Measurements from ENCODE around the gene ITGB1BP1.
A peak's percentile ranks its signal among the peaks of the same experiment; 100 is the strongest.

The ITGB1BP1 gene

GRCh38 chr2:9424447-9425164 lies 1.3 kb upstream of the ITGB1BP1 start:
- DNase-seq (ENCODE audit: low read depth) = no peak
- TF ChIP-seq CTCF (conservative IDR thresholded peaks at IDR 0.05; ENCODE audit: low read length) = no peak
- H3K4me3 ChIP-seq (ENCODE audit: low read length) = peak overlapping the region; percentile 98

GRCh38 chr2:9423922-9424272 lies 569 bp upstream of the ITGB1BP1 start:
- TF ChIP-seq CTCF (conservative IDR thresholded peaks at IDR 0.05; ENCODE audit: low read length) = no peak
- peak; percentile 22 for DNase-seq (ENCODE audit: low read depth)
- H3K4me3 ChIP-seq (ENCODE audit: low read length) = peak overlapping the region; percentile 98

GRCh38 chr2:9422321-9423099 lies 818 bp downstream of the ITGB1BP1 start:
- no peak for TF ChIP-seq CTCF (conservative IDR thresholded peaks at IDR 0.05; ENCODE audit: low read length)
- peak; percentile 35 for DNase-seq (ENCODE audit: low read depth)
- H3K4me3 ChIP-seq (ENCODE audit: low read length) = peak overlapping the region; percentile 98

GRCh38 chr2:9420495-9420894 lies 2.8 kb downstream of the ITGB1BP1 start:
- H3K4me3 ChIP-seq (ENCODE audit: low read length) = no peak overlapping the region

GRCh38 chr2:9419541-9419940 lies 3.8 kb downstream of the ITGB1BP1 start:
- DNase-seq (ENCODE audit: low read depth) = no peak
- TF ChIP-seq CTCF (conservative IDR thresholded peaks at IDR 0.05; ENCODE audit: low read length) = no peak
- H3K4me3 ChIP-seq (ENCODE audit: low read length) = no peak overlapping the region

More at GRCh38 chr2:9420495-9420894, 2.8 kb downstream of the ITGB1BP1 start:
- no peak for TF ChIP-seq CTCF (conservative IDR thresholded peaks at IDR 0.05; ENCODE audit: low read length)
- no peak for DNase-seq (ENCODE audit: low read depth)

GRCh38 chr2:9418746-9419145 lies 4.6 kb downstream of the ITGB1BP1 start:
- no peak for DNase-seq (ENCODE audit: low read depth)
- H3K4me3 ChIP-seq (ENCODE audit: low read length) = no peak overlapping the region
- TF ChIP-seq CTCF (conservative IDR thresholded peaks at IDR 0.05; ENCODE audit: low read length) = no peak

- no peak overlapping the region for H3K4me3 ChIP-seq (ENCODE audit: low read length)
- no peak for TF ChIP-seq CTCF (conservative IDR thresholded peaks at IDR 0.05; ENCODE audit: low read length)
- DNase-seq (ENCODE audit: low read depth) = no peak
These were observed 5.6 kb downstream of the ITGB1BP1 start for GRCh38 chr2:9417725-9418124.

All from AG10803 (cell line).